HG03139 (cell line): Measurements from ENCODE around the gene CENPA.
A peak's percentile ranks its signal among the peaks of the same experiment; 100 is the strongest.
"Not testable (repeated sequence)": the region's sequence is repeated elsewhere in the genome, so short reads cannot be mapped to it uniquely, and the experiment has no call there.

Source experiments
- ATAC-seq: cut with Tn5 transposase; IDR thresholded peaks from one replicate; pipeline ENCODE4 v1.9.1; 2021; ENCODE audit not compliant: unreplicated experiment

The CENPA gene

DNA sequence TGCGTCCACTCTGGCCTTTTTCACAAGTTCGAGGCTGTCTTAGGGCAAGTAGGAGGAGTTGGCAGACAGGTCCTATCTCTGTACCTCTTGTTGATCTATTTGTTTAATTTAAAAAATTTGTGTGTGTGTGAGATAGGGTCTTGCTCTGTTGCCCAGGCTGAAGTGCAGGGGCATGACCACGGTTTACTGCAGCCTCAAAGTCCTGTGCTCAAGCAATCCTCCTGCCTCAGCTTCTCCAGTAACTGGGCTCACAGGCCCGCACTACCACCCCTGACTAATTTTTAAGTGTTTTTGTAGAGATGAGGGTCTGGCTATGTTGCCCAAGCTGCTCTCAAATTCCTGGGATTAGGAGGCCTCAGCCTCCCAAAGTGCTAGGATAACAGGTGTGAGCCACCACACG, 26.0 kb upstream of the CENPA start:
- ATAC-seq, result no peak

DNA sequence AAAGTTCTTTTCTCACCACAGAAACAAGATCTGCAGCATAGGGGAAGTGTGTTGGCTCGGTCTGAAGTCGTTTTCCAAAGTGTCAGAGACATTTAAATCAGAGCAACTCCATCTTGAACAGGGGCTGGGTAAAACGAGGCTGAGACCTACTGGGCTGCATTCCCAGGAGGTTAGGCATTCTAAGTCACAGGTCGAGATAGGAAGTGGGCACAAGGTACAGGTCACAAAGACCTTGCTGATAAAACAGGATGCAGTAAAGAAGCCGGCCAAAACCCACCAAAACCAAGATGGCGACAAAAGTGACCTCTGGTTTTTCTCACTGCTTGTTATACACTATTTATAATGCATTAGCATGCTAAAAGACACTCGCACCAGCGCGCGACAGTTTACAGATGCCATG, 24.9 kb upstream of the CENPA start:
- not testable (repeated sequence) for ATAC-seq

DNA sequence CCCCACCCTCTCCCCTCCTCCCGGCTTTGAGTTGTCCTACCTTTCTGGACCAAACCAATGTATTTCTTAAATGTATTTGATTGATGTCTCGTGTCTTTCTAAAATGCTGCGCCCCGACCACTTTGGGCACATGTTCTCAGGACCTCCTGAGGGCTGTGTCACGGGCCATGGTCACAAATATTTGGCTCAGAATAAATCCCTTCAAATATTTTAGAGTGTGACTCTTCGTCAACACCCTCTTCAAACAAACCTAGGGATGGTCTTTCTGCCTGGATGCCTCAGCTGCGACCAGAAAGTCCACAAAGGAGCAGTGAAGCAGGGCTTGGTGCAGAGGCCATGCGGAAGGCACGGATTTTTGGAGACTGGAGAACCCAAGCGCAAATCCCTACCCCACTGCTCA, 22.8 kb upstream of the CENPA start:
- ATAC-seq, result no peak

DNA sequence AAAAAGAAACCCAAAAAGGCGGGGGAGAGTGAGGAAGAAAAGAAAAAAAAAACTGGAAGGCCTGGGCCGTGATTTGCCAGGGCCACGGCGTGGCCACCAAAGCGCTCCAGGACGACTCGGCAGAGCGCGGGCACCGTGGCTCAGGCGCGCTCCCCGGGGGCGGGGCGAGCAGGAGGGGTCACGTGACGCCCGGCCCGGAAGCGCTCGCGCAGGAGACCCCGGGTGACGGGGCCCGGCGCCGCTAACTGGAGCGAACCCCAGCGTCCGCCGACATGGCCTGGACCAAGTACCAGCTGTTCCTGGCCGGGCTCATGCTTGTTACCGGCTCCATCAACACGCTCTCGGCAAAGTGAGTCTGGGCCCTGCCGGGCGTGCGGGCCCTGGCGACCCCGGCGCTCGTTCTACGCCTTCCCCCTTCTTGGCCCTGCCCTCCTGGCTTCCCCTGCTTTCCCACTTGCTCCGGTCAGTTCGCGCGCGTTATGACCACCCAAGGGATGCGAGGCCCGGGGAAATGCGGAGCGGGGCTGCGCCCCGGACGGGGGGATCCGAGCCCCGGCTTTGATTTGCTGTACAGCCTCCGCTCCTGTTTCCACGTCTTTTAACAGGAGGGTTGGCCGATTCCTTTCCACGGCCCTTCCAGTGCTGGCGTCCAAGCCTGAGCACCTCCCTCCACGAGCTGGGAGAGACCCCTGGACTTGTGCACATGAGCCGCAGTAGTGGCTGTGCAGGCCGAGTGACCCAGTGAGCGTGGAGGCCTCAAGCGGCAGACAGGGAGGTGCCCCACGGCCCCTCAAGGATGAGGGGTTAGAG, 21.6 kb upstream of the CENPA start, which contains the start of gene SLC35F6:
Gene SLC35F6 (plus strand): TSS at position 207 of the 810 bp plus-strand sequence. CDS start 66 bp downstream, at position 273.
- peak; percentile 74 for ATAC-seq

DNA sequence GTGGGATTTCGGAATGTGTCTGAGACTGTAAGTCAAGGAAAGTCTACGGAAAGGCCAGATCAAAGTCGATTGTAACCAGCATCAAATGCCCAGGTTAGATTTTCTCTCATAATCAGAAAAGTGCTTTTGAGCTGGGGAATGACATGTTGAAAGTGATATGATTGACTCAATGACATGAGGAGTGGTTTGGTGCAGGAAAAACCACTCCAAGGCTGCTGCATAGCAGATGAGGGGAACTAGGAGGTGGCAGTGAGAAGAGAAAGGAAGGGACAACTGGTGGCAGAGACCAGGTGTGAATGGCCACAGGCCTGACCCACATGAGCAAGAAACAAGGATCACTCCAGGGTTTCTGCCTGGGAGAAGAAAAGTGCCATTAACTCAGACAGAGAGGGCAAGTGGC, 20.9 kb upstream of the CENPA start:
- no peak for ATAC-seq

GRCh38 chr2:26765475-26766200, 20.2 kb upstream of the CENPA start:
- no peak for ATAC-seq

GRCh38 chr2:26767129-26767528, 18.7 kb upstream of the CENPA start:
- ATAC-seq, result no peak

DNA sequence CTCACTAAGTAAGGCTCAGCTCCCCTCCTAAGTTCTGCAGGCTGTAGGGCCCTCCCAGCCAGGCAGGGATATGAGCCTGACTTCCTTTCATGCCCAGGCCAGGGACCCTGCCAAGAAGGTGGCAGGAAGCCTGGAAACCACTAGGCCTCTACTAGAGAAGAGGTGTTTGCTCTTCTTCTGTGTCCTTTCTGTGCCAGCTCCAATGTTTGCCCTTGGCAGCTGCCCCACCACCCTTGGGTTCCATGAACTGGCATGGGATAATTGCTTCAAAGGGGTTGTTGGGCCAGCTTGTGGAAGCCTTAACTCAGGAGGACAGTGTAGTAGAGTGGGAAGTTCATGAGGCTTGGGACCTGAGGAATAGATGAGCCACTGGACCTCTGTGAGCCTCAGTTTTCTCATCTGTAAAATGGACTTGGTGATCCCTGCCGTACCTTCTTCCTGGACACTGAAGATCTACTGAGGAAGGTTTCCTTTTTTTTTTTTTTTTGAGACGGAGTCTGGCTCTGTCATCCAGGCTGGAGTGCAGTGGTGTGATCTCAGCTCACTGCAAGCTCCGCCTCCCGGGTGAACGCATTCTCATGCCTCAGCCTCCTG, 17.9 kb upstream of the CENPA start:
- ATAC-seq, result no peak

DNA sequence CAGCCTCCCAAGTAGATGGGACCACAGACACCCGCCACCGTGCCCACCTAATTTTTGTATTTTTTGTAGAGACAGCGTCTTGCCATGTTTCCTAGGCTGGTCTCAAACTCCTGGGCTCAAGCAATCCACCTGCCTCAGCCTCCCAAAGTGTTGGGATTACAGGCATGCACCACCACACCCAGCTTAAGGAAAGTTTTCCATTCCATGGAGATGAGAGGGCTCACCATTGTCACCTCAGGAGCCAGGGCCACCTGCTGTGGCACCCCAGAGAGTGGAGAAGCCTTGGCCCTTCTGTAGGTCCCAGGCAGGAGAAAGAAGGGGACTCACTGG, 17.1 kb upstream of the CENPA start:
- ATAC-seq, result no peak

DNA sequence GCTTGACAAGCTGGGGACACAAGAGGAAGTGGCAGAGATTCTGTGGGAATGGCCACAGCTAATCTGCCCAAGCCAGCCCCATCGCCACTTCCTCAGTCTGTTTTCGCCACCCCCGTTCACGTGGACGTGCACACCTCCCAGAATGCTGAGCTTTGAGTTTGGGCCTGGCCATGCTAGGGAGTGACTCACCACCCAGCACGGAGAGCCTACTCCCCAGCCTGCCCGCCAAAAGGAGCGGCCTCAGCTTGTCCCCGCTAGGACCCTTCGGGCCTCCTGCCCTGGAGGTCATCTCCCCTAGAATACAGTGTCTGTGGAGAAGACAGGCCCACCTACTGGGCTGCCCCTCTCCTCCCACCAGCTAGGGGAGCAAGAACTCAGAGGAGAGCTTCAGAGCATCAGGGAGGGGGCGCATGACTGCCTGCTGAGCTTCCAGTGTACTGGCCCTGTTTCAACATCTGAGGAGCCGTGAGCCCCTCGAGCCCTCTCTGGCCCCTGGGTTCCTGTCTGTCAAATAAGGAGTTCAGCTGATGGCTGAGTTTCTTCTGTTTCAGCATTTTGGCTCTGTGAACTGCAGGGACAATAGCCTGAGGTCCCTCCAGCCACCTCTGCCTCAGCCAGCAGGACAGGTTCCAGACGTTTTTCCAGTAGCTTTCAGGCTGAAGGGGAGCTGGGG, 16.6 kb upstream of the CENPA start:
- no peak for ATAC-seq

- ATAC-seq, result no peak
Measured at GRCh38 chr2:26770986-26771586, 14.8 kb upstream of the CENPA start.

DNA sequence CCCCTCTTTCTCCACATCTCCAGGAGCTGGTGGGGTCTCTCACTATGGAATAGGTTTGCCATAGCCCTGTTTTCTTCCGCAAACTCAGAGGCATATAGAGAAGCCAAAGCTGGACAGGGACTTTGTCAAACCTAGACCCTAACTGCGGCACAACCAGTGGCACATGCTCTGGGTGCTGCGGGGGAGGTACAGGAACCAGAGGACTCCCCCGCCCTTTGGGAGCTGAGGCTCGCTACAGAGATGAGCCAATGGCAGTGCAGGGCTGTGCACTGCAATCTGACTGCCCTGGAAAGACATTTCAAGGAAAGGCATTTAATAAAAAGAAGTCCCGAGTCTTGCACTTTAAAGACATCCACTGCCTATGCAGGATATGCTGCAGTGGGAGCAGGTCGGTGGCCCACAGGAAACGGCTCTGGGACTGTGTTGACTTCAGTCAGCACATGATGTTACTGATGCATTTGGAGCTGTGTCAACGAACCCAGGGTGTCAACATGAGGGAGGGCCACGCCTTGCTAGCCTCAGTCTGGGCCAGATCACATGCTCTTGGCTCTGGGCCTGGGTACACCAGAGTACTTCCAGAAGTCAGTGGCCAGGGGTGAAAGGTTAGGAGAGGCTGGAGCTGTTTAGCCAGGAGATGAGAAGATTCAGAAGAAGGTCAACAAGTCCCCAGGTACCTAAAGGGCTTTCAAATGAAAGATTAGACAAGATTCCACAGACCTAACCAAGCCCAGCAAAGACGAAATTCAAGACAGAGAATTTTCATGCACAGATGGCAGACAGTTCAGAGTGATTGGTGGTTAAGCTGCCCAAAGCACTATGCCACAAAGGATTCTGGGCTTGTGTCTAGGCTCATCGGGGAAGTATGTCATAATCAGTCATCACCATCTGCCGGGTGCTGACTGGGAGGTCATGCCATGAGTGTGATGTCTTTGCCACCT, 13.5 kb upstream of the CENPA start:
- ATAC-seq, result no peak

- no peak for ATAC-seq
Measured at GRCh38 chr2:26776195-26776800, 9.6 kb upstream of the CENPA start.

GRCh38 chr2:26778098-26778497, 7.8 kb upstream of the CENPA start:
- ATAC-seq, result no peak

DNA sequence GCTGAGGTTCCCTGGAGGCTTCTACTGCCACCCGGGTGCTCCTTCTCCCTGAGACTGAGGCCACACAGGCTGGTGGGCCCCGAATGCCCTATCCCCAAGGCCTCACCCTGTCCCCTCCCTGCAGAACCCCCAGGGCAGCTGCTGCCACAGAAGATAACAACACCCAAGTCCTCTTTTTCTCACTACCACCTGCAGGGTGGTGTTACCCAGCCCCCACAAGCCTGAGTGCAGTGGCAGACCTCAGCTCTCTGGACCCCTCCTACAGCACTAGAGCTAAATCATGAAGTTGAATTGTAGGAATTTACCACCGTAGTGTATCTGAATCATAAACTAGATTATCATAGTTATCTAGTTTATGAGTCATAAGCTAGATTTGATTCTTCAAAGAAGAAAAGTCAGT, 7.3 kb upstream of the CENPA start:
- ATAC-seq, result no peak

DNA sequence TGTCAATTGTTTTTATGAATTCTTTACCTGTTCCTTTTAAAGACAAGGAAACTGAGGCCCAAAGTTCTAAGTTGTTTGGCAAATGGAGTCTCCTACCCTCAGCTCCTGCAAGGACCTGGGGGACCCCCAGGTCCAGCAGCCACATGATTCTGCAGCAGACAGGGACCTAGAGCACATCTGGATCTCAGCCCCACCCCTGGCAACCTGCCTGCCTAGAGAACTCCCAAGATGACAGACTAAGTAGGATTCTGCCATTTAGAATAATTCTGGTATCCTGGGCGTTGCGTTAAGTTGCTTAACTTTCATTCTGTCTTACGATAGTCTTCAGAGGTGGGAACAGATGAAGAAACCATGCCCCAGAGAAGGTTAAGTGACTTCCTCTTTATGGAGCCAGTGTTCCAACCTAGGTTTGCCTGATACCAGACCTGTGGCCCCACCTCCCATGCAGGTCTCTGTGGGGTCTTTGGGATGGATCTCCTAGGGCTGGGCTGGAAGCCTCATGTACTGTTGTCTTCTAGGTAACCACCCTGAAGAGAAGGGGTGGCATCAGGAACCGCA, 5.6 kb upstream of the CENPA start:
- no peak for ATAC-seq

DNA sequence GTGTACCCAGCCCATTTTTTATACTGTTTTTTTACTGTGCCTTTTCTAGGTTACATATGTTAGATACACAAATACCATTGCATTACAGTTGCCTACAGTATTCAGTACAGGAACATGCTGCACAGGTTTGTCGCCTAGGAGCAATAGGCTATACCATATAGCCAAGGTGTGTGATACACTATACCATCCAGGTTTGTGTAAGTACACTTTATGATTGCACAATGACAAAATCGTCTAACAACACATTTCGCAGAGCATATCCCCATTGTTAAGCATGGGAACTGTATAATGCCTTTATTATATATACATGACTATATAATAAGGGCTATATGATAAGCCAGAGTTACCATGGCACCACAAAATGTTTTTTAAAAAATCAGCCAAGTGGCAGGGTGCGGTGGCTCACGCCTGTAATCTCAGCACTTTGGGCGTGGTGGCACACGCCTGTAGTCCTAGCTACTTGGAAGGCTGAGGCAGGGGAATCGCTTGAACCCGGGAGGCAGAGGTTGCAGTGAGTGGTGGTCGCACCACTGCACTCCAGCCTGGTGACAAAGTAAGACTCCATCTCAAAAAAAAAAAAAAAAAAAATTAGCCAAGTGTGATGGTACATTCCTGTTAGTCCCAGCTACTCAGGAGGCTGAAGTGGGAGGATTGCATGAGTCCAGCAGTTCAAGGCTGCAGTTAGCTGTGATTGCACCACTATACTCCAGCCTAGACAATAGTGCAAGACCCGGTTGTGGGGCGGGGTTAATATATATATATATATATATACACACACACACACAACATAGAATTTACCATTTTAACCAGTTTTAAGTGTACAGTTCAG, 2.8 kb upstream of the CENPA start:
- ATAC-seq, result no peak

- ATAC-seq, result no peak
Measured at GRCh38 chr2:26784570-26785234, 1.2 kb upstream of the CENPA start.
